B cell (primary cell): Measurements from ENCODE around the gene JMJD1C. TPM values are rescaled to one million over a fixed set of nuclear protein-coding genes. Genes with fewer than 3 reads are reported as not detected.

ENCODE experiments used
- ATAC-seq: fragments of 200-7000 bp; cut with Tn5 transposase; one replicate; pipeline ENCODE4 v1.10.0; 2021; ENCODE audit warnings: low read depth, mild to moderate bottlenecking, moderate number of reproducible peaks, moderate library complexity
- CTCF ChIA-PET: fragments of 350-600 bp; sonication (Branson Sonifier 250); formaldehyde crosslinking; loops from one replicate; lab custom pipeline; 2021; ENCODE audit warnings: antibody characterized with exemption, inconsistent platforms; lab: Charles Lee
- POLR2A ChIA-PET: fragments of 350-600 bp; sonication (Branson Sonifier 250); formaldehyde crosslinking; loops from one replicate; lab custom pipeline; 2021; ENCODE audit warnings: antibody characterized with exemption; lab: Charles Lee
- DNase-seq: peaks from one replicate; pipeline ENCODE4 v3.0.0; 2013
- H2AFZ ChIP-seq: 2 replicates; pipeline ENCODE4 v1.6.1; 2012; ENCODE audit warnings: mild to moderate bottlenecking, low read depth, low read length; ENCODE audit not compliant: insufficient read depth, poor library complexity, severe bottlenecking
- H3K27ac ChIP-seq, 2 donors: 1 replicate in 1 of 2; 2 replicates in 1 of 2; pipeline ENCODE4 v1.5.1; 2012 to 2013; ENCODE audit warnings: low read length in 2 of 2, mild to moderate bottlenecking in 2 of 2, moderate library complexity in 1 of 2
- H3K27me3 ChIP-seq, 4 experiments: fragments of 200-600 bp in 1 of 4; sonication (generic) in 1 of 4; replicated peaks in 1 of 4; 1 replicate in 2 of 4; 2 replicates in 2 of 4; pipeline versions ENCODE4 v1.6.1 to v1.7.0; 2013 to 2016; ENCODE audit warnings: low read length in 3 of 4, mild to moderate bottlenecking in 2 of 4, mixed read lengths in 1 of 4, moderate library complexity in 1 of 4; ENCODE audit not compliant: insufficient read depth in 4 of 4, control insufficient read depth in 3 of 4; ENCODE audit errors: control extremely low read depth in 1 of 4
- H3K36me3 ChIP-seq, 2 experiments: replicated peaks in 1 of 2; 1 replicate in 1 of 2; 2 replicates in 1 of 2; pipeline versions ENCODE4 v1.6.1 to v1.7.1; 2013; ENCODE audit warnings: low read length in 1 of 2; ENCODE audit not compliant: insufficient read depth in 2 of 2, control insufficient read depth in 1 of 2; ENCODE audit errors: control extremely low read depth in 1 of 2, extremely low read depth in 1 of 2
- H3K4me1 ChIP-seq, 2 donors: fragments of 200-600 bp in 1 of 2; sonication (generic) in 1 of 2; 1 replicate in 1 of 2; 2 replicates in 1 of 2; pipeline versions ENCODE4 v1.5.1 to v1.6.1; 2013 to 2017; ENCODE audit warnings: low read length in 2 of 2; ENCODE audit not compliant: control insufficient read depth in 2 of 2, insufficient read depth in 2 of 2
- H3K4me2 ChIP-seq: replicated peaks from 2 replicates; pipeline ENCODE3; 2012; ENCODE audit warnings: mild to moderate bottlenecking, low read depth, low read length; ENCODE audit not compliant: poor library complexity, severe bottlenecking
- H3K4me3 ChIP-seq, 5 experiments: fragments of 200-600 bp in 1 of 5; sonication (generic) in 1 of 5; 1 replicate in 3 of 5; 2 replicates in 2 of 5; pipeline versions ENCODE4 v1.5.1 to v1.7.0; 2011 to 2016; ENCODE audit warnings: low read length in 4 of 5, mild to moderate bottlenecking in 4 of 5, low read depth in 2 of 5, control low read depth in 1 of 5, moderate library complexity in 1 of 5; ENCODE audit not compliant: insufficient read depth in 1 of 5; ENCODE audit errors: control extremely low read depth in 1 of 5, extremely low read depth in 1 of 5
- H3K79me2 ChIP-seq: fragments of 200-600 bp; sonication (generic); one replicate; pipeline ENCODE4 v1.6.0; 2016; ENCODE audit warnings: low read length; ENCODE audit not compliant: control insufficient read depth, insufficient read depth
- H3K9ac ChIP-seq: fragments of 200-600 bp; sonication (generic); 2 replicates; pipeline ENCODE4 v1.6.1; 2017; ENCODE audit warnings: mild to moderate bottlenecking, low read length, moderate library complexity
- H3K9me3 ChIP-seq, 3 donors: one replicate each; pipeline versions ENCODE4 v1.6.1 to v1.7.1; 2013; ENCODE audit warnings: low read length in 2 of 3; ENCODE audit not compliant: control insufficient read depth in 2 of 3, insufficient read depth in 1 of 3; ENCODE audit errors: control extremely low read depth in 1 of 3
- H4K20me1 ChIP-seq: 2 replicates; pipeline ENCODE4 v1.6.0; 2012; ENCODE audit warnings: mild to moderate bottlenecking, low read length; ENCODE audit not compliant: insufficient read depth, control insufficient read depth, poor library complexity, severe bottlenecking
- H3K27ac Mint-ChIP-seq: one replicate; pipeline ENCODE4 v1.8.0; 2021; ENCODE audit warnings: mixed read lengths
- H3K27me3 Mint-ChIP-seq: one replicate; pipeline ENCODE4 v1.8.0; 2021; ENCODE audit warnings: mixed read lengths
- H3K4me1 Mint-ChIP-seq: one replicate; pipeline ENCODE4 v1.8.0; 2021; ENCODE audit warnings: mixed read lengths
- H3K4me3 Mint-ChIP-seq: one replicate; pipeline ENCODE4 v1.8.0; 2021; ENCODE audit warnings: mixed read lengths
- H3K9me3 Mint-ChIP-seq: one replicate; pipeline ENCODE4 v1.8.0; 2022; ENCODE audit warnings: mixed read lengths; ENCODE audit not compliant: insufficient read depth
- CTCF ChIP-seq: fragments of 200-600 bp; IDR thresholded peaks from one replicate; pipeline ENCODE4 v1.8.0; 2022; ENCODE audit warnings: antibody characterized with exemption, mild to moderate bottlenecking
- EZH2 ChIP-seq: IDR thresholded peaks from 2 replicates; pipeline ENCODE4 v1.6.1; 2012; ENCODE audit warnings: borderline replicate concordance, low read depth, mild to moderate bottlenecking, moderate library complexity, low read length; ENCODE audit not compliant: insufficient read depth, poor library complexity, severe bottlenecking
- WGBS: methylation state at CpG from one replicate; pipeline ENCODE4 v1.1.5; 2013; ENCODE audit warnings: missing lambda C conversion rate; ENCODE audit not compliant: insufficient coverage; 5-methylcytosine and 5-hydroxymethylcytosine counted together
- intact Hi-C: fragments of 100-400 bp; cut with micrococcal nuclease; formaldehyde crosslinking; loops from one replicate; pipeline ENCODE4 v1.10.0; 2022
- polyA plus RNA-seq: library from polyadenylated mRNA; depleted of rRNA; stranded (reverse); fragments of >200 nt; gene quantifications from 2 replicates; pipeline ENCODE4 v1.2.3, GENCODE V29; 2012
- total RNA-seq, 2 donors: library from RNA; stranded (reverse); fragments of 120-200 nt in 1 of 2; gene quantifications; 1 replicate in 1 of 2; 2 replicates in 1 of 2; pipeline versions ENCODE4 v1.2.3 to v1.2.4, GENCODE V29; 2013 to 2022

The JMJD1C gene
- total and polyA plus RNA-seq, 2 donors (not counting 1 experiment from before 2014, with no cell fraction given) = 81.8 to 235 TPM

GRCh38 chr10:63165249-63165648 is 300.5 kb downstream of the JMJD1C start:
- Histone ChIP-seq H3K4me2 (no peak overlapping the region), H3K4me1 (no peaks in the 10 kb centered on the region), H3K27me3 (no peaks in the 10 kb centered on the region), H3K9ac (no peak overlapping the region), H3K36me3 (peaks cover 15 to 47% of the 10 kb centered on the region in 2 experiments), H3K9me3 (no peaks in the 10 kb centered on the region), H2AFZ (no peak overlapping the region), H4K20me1 (peaks cover 9% of the 10 kb centered on the region), H3K27ac (no peak overlapping the region), H3K4me3 (no peak overlapping the region), H3K79me2 (no peaks in the 10 kb centered on the region)
- Mint-ChIP-seq H3K27me3 (no peaks in the 10 kb centered on the region), H3K27ac (no peak overlapping the region), H3K9me3 (no peaks in the 10 kb centered on the region), H3K4me3 (no peak overlapping the region), H3K4me1 (peaks cover 2% of the 10 kb centered on the region)
- intact Hi-C loops = loop anchor here (5.0 kb wide), 1 partner anchor 42 kb away; no protein-coding TSS in a partner anchor
- POLR2A ChIA-PET = interaction anchor here (0.7 kb wide), 1 partner anchor 821 kb away, joined by 3 read pairs; no protein-coding TSS in a partner anchor
- ATAC-seq (no peak), DNase-seq (no peak)
- TF ChIP-seq CTCF = no peak
- TF ChIP-seq EZH2 = no peak
- CTCF ChIA-PET = interaction anchor here (1.1 to 16.5 kb wide), 10 partner anchors 8 to 727 kb away, joined by 3 to 453 read pairs (median 12); no protein-coding TSS in a partner anchor
- WGBS = 100% methylated on average over 4 of the region's 7 CpGs

GRCh38 chr10:63164166-63164623 is 301.6 kb downstream of the JMJD1C start:
- no peak overlapping the region for H3K4me3 Mint-ChIP-seq
- Histone ChIP-seq H3K36me3 (peaks cover 12 to 36% of the 10 kb centered on the region in 2 experiments), H4K20me1 (peaks cover 9% of the 10 kb centered on the region), H3K9ac (no peak overlapping the region), H2AFZ (no peak overlapping the region), H3K4me2 (no peak overlapping the region), H3K4me1 (no peaks in the 10 kb centered on the region), H3K4me3 (no peak overlapping the region), H3K79me2 (no peaks in the 10 kb centered on the region), H3K27ac (no peak overlapping the region), H3K27me3 (no peaks in the 10 kb centered on the region), H3K9me3 (no peaks in the 10 kb centered on the region)
- intact Hi-C loops = no loop called here
- DNase-seq (no peak), ATAC-seq (no peak)
- peaks cover 2% of the 10 kb centered on the region for H3K4me1 Mint-ChIP-seq
- WGBS = 100% methylated on average over 1 of the region's 2 CpGs
- H3K27me3 Mint-ChIP-seq = no peaks in the 10 kb centered on the region
- TF ChIP-seq CTCF (no peak), EZH2 (no peak)
- no peaks in the 10 kb centered on the region for H3K9me3 Mint-ChIP-seq
- H3K27ac Mint-ChIP-seq = no peak overlapping the region
- ChIA-PET CTCF (interaction anchor here (1.1 to 16.5 kb wide), 3 partner anchors 466 to 603 kb away, joined by 3 to 453 read pairs (median 129); no protein-coding TSS in a partner anchor), POLR2A (interaction anchor here (0.7 kb wide), 1 partner anchor 819 kb away, joined by 3 read pairs; no protein-coding TSS in a partner anchor)
